HL-60 (cell line): ENCODE measurements around the gene ERCC8.

Experiments
- DNase-seq, 2 experiments: peaks; one replicate each; pipeline ENCODE4 v3.0.0-alpha.2; 2010 to 2020; ENCODE audit warnings: low read depth in 1 of 2, low spot score in 1 of 2
- H3K27ac ChIP-seq: fragments of 250-450 bp; sonication (Bioruptor Pico); replicated peaks from 2 replicates; pipeline ENCODE4 v1.5.1; 2020; ENCODE audit warnings: mild to moderate bottlenecking, moderate library complexity
- H3K27me3 ChIP-seq: fragments of 250-450 bp; sonication (Bioruptor Pico); 2 replicates; pipeline ENCODE4 v1.5.1; 2021; ENCODE audit warnings: mild to moderate bottlenecking, moderate library complexity; ENCODE audit not compliant: insufficient read depth, poor library complexity, severe bottlenecking
- H3K4me3 ChIP-seq: replicated peaks from 2 replicates; pipeline ENCODE4 v1.5.1; 2011; ENCODE audit warnings: mild to moderate bottlenecking, control low read depth, low read length; ENCODE audit not compliant: insufficient read depth
- CTCF ChIP-seq: IDR thresholded peaks from one replicate; pipeline ENCODE4 v1.5.1; 2011; ENCODE audit warnings: low read length, control low read depth, inconsistent platforms; ENCODE audit not compliant: insufficient read depth
- GABPA ChIP-seq: IDR thresholded peaks from 2 replicates; pipeline ENCODE4 v1.6.1; 2012; ENCODE audit warnings: low read depth
- POLR2AphosphoS5 ChIP-seq: IDR thresholded peaks from 2 replicates; pipeline ENCODE4 v1.6.1; 2012; ENCODE audit warnings: low read depth
- REST ChIP-seq: IDR thresholded peaks from 2 replicates; pipeline ENCODE4 v1.6.1; 2012; ENCODE audit warnings: low read depth; ENCODE audit not compliant: insufficient replicate concordance
- SPI1 ChIP-seq: IDR thresholded peaks from 2 replicates; pipeline ENCODE4 v1.6.1; 2012; ENCODE audit warnings: low read depth, mild to moderate bottlenecking, borderline replicate concordance

ERCC8 gene

GRCh38 chr5:60887746-60888145, 57.1 kb downstream of the ERCC8 start:
- no peak overlapping the region for H3K4me3 ChIP-seq
- H3K27ac ChIP-seq = no peak overlapping the region
- H3K27me3 ChIP-seq = no peaks in the 10 kb centered on the region
- no peak for TF ChIP-seq SPI1
- no peak for TF ChIP-seq REST
- no peak for TF ChIP-seq CTCF
- no peak for TF ChIP-seq GABPA
- DNase-seq = no peak

- TF ChIP-seq CTCF (no peak), SPI1 (no peak), POLR2AphosphoS5 (no peak), REST (no peak), GABPA (no peak)
- DNase-seq = no peak
- Histone ChIP-seq H3K27me3 (no peaks in the 10 kb centered on the region), H3K4me3 (no peak overlapping the region), H3K27ac (no peak overlapping the region)
Measured at GRCh38 chr5:60887096-60887495, 57.8 kb downstream of the ERCC8 start.

- TF ChIP-seq REST (no peak), GABPA (no peak), POLR2AphosphoS5 (no peak), CTCF (no peak), SPI1 (no peak)
- Histone ChIP-seq H3K27ac (no peak overlapping the region), H3K4me3 (no peak overlapping the region), H3K27me3 (no peaks in the 10 kb centered on the region)
- no peak for DNase-seq
Measured at GRCh38 chr5:60886158-60886557, 58.7 kb downstream of the ERCC8 start.
